HepG2 (cell line): ENCODE data around the gene UNKL. TPM values are rescaled to one million over a fixed set of nuclear protein-coding genes. Genes with fewer than 3 reads are reported as not detected.

Experiments used
- ATAC-seq: fragments of 200-7000 bp; cut with Tn5 transposase; 3 replicates; pipeline ENCODE4 v1.9.1; 2020; ENCODE audit warnings: mild to moderate bottlenecking, moderate library complexity
- BruUV-seq: library from RNA; stranded (reverse); fragments of 400-500 nt; replicated peaks from 2 replicates; lab custom pipeline; 2021; lab: Mats Ljungman, UMichigan
- CTCF ChIA-PET: fragments of 300-600 bp; formaldehyde crosslinking; extraction: SDS; loops from one replicate; lab custom pipeline; 2021; ENCODE audit warnings: low total read pairs, inconsistent platforms, low intra/inter-chr PET ratio; lab: Yijun Ruan, JAX
- POLR2A ChIA-PET: fragments of 350-600 bp; sonication (Branson Sonifier 250); formaldehyde crosslinking; loops from one replicate; lab custom pipeline; 2020; ENCODE audit warnings: antibody characterized with exemption, inconsistent platforms; lab: Yijun Ruan, JAX
- DNase-seq: peaks from one replicate; pipeline ENCODE4 v3.0.0-alpha.2; 2015; ENCODE audit warnings: low spot score
- FAIRE-seq: peaks from 3 replicates; lab custom pipeline; 2011; peaks lifted over from hg19 to GRCh38; lab: Jason Lieb, UNC
- H2AFZ ChIP-seq: one replicate; pipeline ENCODE4 v1.6.1; 2011; ENCODE audit warnings: low read length, inconsistent platforms
- H3K27ac ChIP-seq: fragments of 300-600 bp; 3 replicates; pipeline ENCODE4 v1.8.0; 2011; ENCODE audit warnings: mixed run types, mild to moderate bottlenecking, mixed read lengths, low read length, inconsistent platforms; ENCODE audit not compliant: insufficient read depth; ENCODE audit errors: extremely low read length
- H3K27me3 ChIP-seq, 2 experiments: fragments of 200-600 bp in 1 of 2; 2 replicates in 1 of 2; 3 replicates in 1 of 2; pipeline versions ENCODE4 v1.6.0 to v1.8.0; 2011; ENCODE audit warnings: low read length in 2 of 2, mild to moderate bottlenecking in 2 of 2, moderate library complexity in 2 of 2, inconsistent platforms in 1 of 2; ENCODE audit not compliant: insufficient read depth in 2 of 2, control insufficient read depth in 1 of 2
- H3K36me3 ChIP-seq, 2 experiments: fragments of 200-600 bp in 1 of 2; replicated peaks in 1 of 2; 2 replicates in 1 of 2; 3 replicates in 1 of 2; pipeline versions ENCODE4 v1.5.1 to v1.8.0; 2011; ENCODE audit warnings: low read length in 2 of 2, inconsistent platforms in 1 of 2; ENCODE audit not compliant: insufficient read depth in 2 of 2, control insufficient read depth in 1 of 2
- H3K4me1 ChIP-seq: 2 replicates; pipeline ENCODE4 v1.5.1; 2012; ENCODE audit warnings: low read length, inconsistent platforms; ENCODE audit not compliant: insufficient read depth
- H3K4me2 ChIP-seq: 2 replicates; pipeline ENCODE4 v1.6.0; 2011; ENCODE audit warnings: low read depth, low read length, inconsistent platforms
- H3K4me3 ChIP-seq, 3 experiments: fragments of 200-600 bp in 1 of 3; sonication (generic), shearing (Covaris generic) in 1 of 3; replicated peaks in 1 of 3; 2 replicates each; pipeline ENCODE4 v1.5.1; 2011 to 2016; ENCODE audit warnings: low read length in 3 of 3, inconsistent platforms in 2 of 3, low read depth in 2 of 3, mild to moderate bottlenecking in 2 of 3, control low read depth in 1 of 3, mixed read lengths in 1 of 3; ENCODE audit not compliant: insufficient read depth in 1 of 3
- H3K79me2 ChIP-seq: one replicate; pipeline ENCODE4 v1.6.1; 2011; ENCODE audit warnings: low read length, inconsistent platforms; ENCODE audit not compliant: insufficient read depth
- H3K9ac ChIP-seq: 2 replicates; pipeline ENCODE4 v1.6.0; 2011; ENCODE audit warnings: mild to moderate bottlenecking, low read depth, low read length, inconsistent platforms; ENCODE audit not compliant: insufficient read depth
- H3K9me3 ChIP-seq: 2 replicates; pipeline ENCODE4 v1.5.1; 2012; ENCODE audit warnings: mild to moderate bottlenecking, low read length
- H4K20me1 ChIP-seq: 2 replicates; pipeline ENCODE4 v1.6.0; 2011; ENCODE audit warnings: inconsistent platforms, mild to moderate bottlenecking, low read length, moderate library complexity; ENCODE audit not compliant: insufficient read depth
- ATAD3A ChIP-seq: sonication (generic); formaldehyde crosslinking; IDR thresholded peaks from 2 replicates; pipeline ENCODE4 v1.4.0; 2020; ENCODE audit warnings: missing genetic modification reagents
- DZIP1 ChIP-seq: sonication (generic); formaldehyde crosslinking; IDR thresholded peaks from 2 replicates; pipeline ENCODE4 v1.5.0; 2020; ENCODE audit warnings: mild to moderate bottlenecking, missing genetic modification reagents
- IRX3 ChIP-seq: sonication (generic); formaldehyde crosslinking; IDR thresholded peaks from 2 replicates; pipeline ENCODE4 v1.8.1; 2023; ENCODE audit warnings: mild to moderate bottlenecking, low read depth, missing genetic modification reagents, borderline replicate concordance
- SRF ChIP-seq: IDR thresholded peaks from 2 replicates; pipeline ENCODE4 v1.6.1; 2011; ENCODE audit warnings: mild to moderate bottlenecking, low read depth, low read length, moderate library complexity
- U2AF1 ChIP-seq: fragments of 200-400 bp; formaldehyde crosslinking; optimal IDR thresholded peaks from 2 replicates; pipeline ENCODE3; 2017; ENCODE audit warnings: mild to moderate bottlenecking, low read depth, low read length
- XBP1 ChIP-seq: sonication (generic); formaldehyde crosslinking; IDR thresholded peaks from 2 replicates; pipeline ENCODE4 v1.5.0; 2020; ENCODE audit warnings: missing genetic modification reagents
- WGBS: methylation state at CpG from one replicate; pipeline ENCODE4 v1.1.6; 2017; ENCODE audit warnings: low lambda C conversion rate; 5-methylcytosine and 5-hydroxymethylcytosine counted together
- in situ Hi-C: cut with HindIII; loops from 2 replicates; pipeline ENCODE4 v1.10.0; 2017; ENCODE audit warnings: low pct_unique_long_range_greater_than_20kb; ENCODE audit not compliant: extremely low pct_ligation_motif_present
- intact Hi-C: fragments of 100-400 bp; cut with micrococcal nuclease; formaldehyde crosslinking; loops from one replicate; pipeline ENCODE4 v1.10.0; 2022; ENCODE audit not compliant: unreplicated experiment
- polyA plus RNA-seq, 8 experiments: library from polyadenylated mRNA; depleted of rRNA in 3 of 8; stranded (reverse) in 7 of 8; unstranded in 1 of 8; fragments of >200 nt; fragmentation: Illumina TruSeq in 4 of 8; extraction: Trizol in 4 of 8; gene quantifications; 2 replicates each; pipeline versions ENCODE4 v1.2.1 to v1.2.3, GENCODE V29; 2011 to 2016; ENCODE audit warnings: low read depth in 4 of 8, missing spikeins in 1 of 8, mixed read lengths in 1 of 8; ENCODE audit not compliant: insufficient read depth in 1 of 8
- total RNA-seq, 5 experiments: library from RNA; depleted of rRNA; stranded (reverse); fragments of >200 nt; fragmentation: Illumina TruSeq; extraction: Trizol; gene quantifications; 2 replicates each; pipeline ENCODE4 v1.2.3, GENCODE V29; 2016; ENCODE audit warnings: low read depth in 1 of 5

Gene UNKL
- total and polyA plus RNA-seq, 2 of the 13 experiments (the other 11 are each of a cell fraction or from before 2014, with no cell fraction given): 10.4 to 17.6 TPM

- no peak for FAIRE-seq
- POLR2A ChIA-PET: no interaction called here
Measured at GRCh38 chr16:1385232-1385631, 29.3 kb downstream of the UNKL start.

GRCh38 chr16:1383556-1383955 is 30.9 kb downstream of the UNKL start:
- Histone ChIP-seq H3K4me3 (no peak overlapping the region), H3K79me2 (peaks cover 3% of the 10 kb centered on the region), H3K4me2 (no peak overlapping the region), H2AFZ (no peak overlapping the region), H4K20me1 (peaks cover 3% of the 10 kb centered on the region), H3K27ac (no peak overlapping the region), H3K4me1 (peaks cover 9% of the 10 kb centered on the region), H3K9me3 (no peaks in the 10 kb centered on the region), H3K27me3 (no peaks in the 10 kb centered on the region), H3K9ac (no peak overlapping the region), H3K36me3 (peaks cover 0 to 5% of the 10 kb centered on the region in 2 experiments; a peak in 2 of 5 replicates)
- ATAC-seq: no peak
- in situ Hi-C loops: no loop called here
- WGBS: 95% methylated on average over 4 of the region's 18 CpGs
- no peak for DNase-seq
- TF ChIP-seq DZIP1 (no peak), XBP1 (CRISPR knock-in tag) (no peak)
- BruUV-seq: no TSS peak
- CTCF ChIA-PET: no interaction called here
- no peak for FAIRE-seq
- POLR2A ChIA-PET: no interaction called here
- intact Hi-C loops: no loop called here

More at GRCh38 chr16:1385232-1385631, 29.3 kb downstream of the UNKL start:
- no TSS peak for BruUV-seq
- H3K4me2 ChIP-seq: no peak overlapping the region
- no peak for TF ChIP-seq IRX3
- TF ChIP-seq SRF: no peak
- no peak for TF ChIP-seq ATAD3A (CRISPR knock-in tag)
- TF ChIP-seq U2AF1: no peak
- intact Hi-C loops: no loop called here
- no peaks in the 10 kb centered on the region for H4K20me1 ChIP-seq
- no peaks in the 10 kb centered on the region for H3K79me2 ChIP-seq
- H3K9ac ChIP-seq: no peak overlapping the region
- peaks cover 2% of the 10 kb centered on the region for H3K4me1 ChIP-seq
- DNase-seq: no peak
- peaks cover 0 to 7% of the 10 kb centered on the region in 2 experiments; a peak in 2 of 5 replicates for H3K36me3 ChIP-seq
- no peak overlapping the region for H3K27ac ChIP-seq
- H3K4me3 ChIP-seq: no peak overlapping the region
- ATAC-seq: no peak
- CTCF ChIA-PET: no interaction called here
- in situ Hi-C loops: no loop called here
- no peaks in the 10 kb centered on the region for H3K27me3 ChIP-seq
- no peak overlapping the region for H2AFZ ChIP-seq
- 97% methylated on average over 27 of the region's 39 CpGs for WGBS
- H3K9me3 ChIP-seq: no peaks in the 10 kb centered on the region
